Left lung (tissue), 10 donors: ENCODE data around the gene PTCD1. TPM values are rescaled to one million over a fixed set of nuclear protein-coding genes. Genes with fewer than 3 reads are reported as not detected.

ENCODE experiments used
- ATAC-seq: fragments of 200-7000 bp; cut with Tn5 transposase; one replicate; pipeline ENCODE4 v1.9.1; 2020; ENCODE audit warnings: moderate library complexity
- DNase-seq, 4 donors: peaks; one replicate each; pipeline ENCODE4 v3.0.0-alpha.2; 2013 to 2020
- H3K27ac ChIP-seq, 2 donors: fragments of 200-600 bp; sonication (generic) in 1 of 2; one replicate each; pipeline versions ENCODE4 v1.5.0 to v1.8.0; 2020 to 2021
- H3K27me3 ChIP-seq, 2 donors: fragments of 200-600 bp; sonication (generic) in 1 of 2; one replicate each; pipeline versions ENCODE4 v1.5.0 to v1.8.0; 2020 to 2021
- H3K36me3 ChIP-seq, 2 donors: fragments of 200-600 bp; sonication (generic) in 1 of 2; one replicate each; pipeline versions ENCODE4 v1.5.0 to v1.8.0; 2020 to 2021
- H3K4me1 ChIP-seq, 2 donors: fragments of 200-600 bp; one replicate each; pipeline ENCODE4 v1.8.0; 2021
- H3K4me3 ChIP-seq, 2 donors: fragments of 200-600 bp; sonication (generic) in 1 of 2; one replicate each; pipeline versions ENCODE4 v1.5.0 to v1.8.0; 2020 to 2021; ENCODE audit warnings: mild to moderate bottlenecking in 1 of 2
- H3K9me3 ChIP-seq, 2 donors: fragments of 200-600 bp; sonication (generic) in 1 of 2; one replicate each; pipeline versions ENCODE4 v1.5.0 to v1.8.0; 2020 to 2021
- CTCF ChIP-seq, 2 donors: fragments of 200-600 bp; sonication (generic) in 1 of 2; IDR thresholded peaks; one replicate each; pipeline versions ENCODE4 v1.5.0 to v1.8.0; 2021; ENCODE audit warnings: antibody characterized with exemption in 2 of 2
- intact Hi-C, 2 donors: fragments of 100-400 bp; cut with DNase I; formaldehyde crosslinking; loops; one replicate each; pipeline versions ENCODE4 v1.11.2 to v1.14.2; 2022
- polyA plus RNA-seq, 6 donors: library from polyadenylated mRNA; unstranded; fragments of 120-200 nt; gene quantifications; one replicate each; pipeline ENCODE4 v1.2.1, GENCODE V29; 2013; ENCODE audit not compliant: insufficient read length in 6 of 6
- total RNA-seq, 2 donors: library from RNA; stranded (reverse); fragmentation: NEBNext Ultra II Directional; extraction: Animal tissue kit (Norgen Biotek cat#: 25700); gene quantifications; one replicate each; pipeline ENCODE4 v1.2.1, GENCODE V29; 2021
- donor health status: DM: no; HTN: yes; CAD: no.
- donor health status: DM: no; HTN: no; CAD: no.

PTCD1 gene
- total and polyA plus RNA-seq, 8 donors: 3.5 to 8.2 (median 7.0) TPM

GRCh38 chr7:99386584-99387238 lies 51.9 kb downstream of the PTCD1 start:
- Histone ChIP-seq H3K4me1 (peaks cover 0 to 52% of the 10 kb centered on the region in 2 donors), H3K36me3 (peaks cover 0 to 79% of the 10 kb centered on the region in 2 donors), H3K27ac (no peak overlapping the region), H3K9me3 (no peaks in the 10 kb centered on the region), H3K27me3 (no peaks in the 10 kb centered on the region), H3K4me3 (no peak overlapping the region)
- intact Hi-C loops: no loop called here
- peak in 1 of 4 donors; percentile 38 for DNase-seq
- no peak for TF ChIP-seq CTCF (IDR thresholded peaks at IDR 0.05)
- ATAC-seq: peak; percentile 35

DNA sequence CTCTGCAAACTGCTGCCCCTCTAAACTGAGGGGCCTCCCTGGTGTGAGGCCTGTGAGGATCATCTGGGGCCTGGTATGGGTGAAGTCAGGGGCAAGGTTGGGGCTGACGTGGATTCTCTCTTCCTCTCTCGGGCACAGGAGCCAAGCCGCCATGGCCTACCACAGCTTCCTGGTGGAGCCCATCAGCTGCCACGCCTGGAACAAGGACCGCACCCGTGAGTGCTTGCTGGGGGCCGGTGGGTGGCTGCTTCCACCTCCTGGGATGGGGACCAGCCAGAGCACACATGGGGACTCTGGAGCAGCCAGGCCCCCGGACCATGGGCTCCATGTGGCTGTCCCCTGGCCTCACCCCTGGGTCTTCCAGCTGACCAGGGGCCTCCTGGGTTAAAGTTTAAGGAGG lies 53.0 kb downstream of the PTCD1 start:
- Histone ChIP-seq H3K27me3 (no peaks in the 10 kb centered on the region), H3K9me3 (no peaks in the 10 kb centered on the region), H3K4me3 (no peak overlapping the region), H3K4me1 (peaks cover 8 to 53% of the 10 kb centered on the region in 2 donors), H3K27ac (peak overlapping the region in 1 of 2 donors; percentile 53), H3K36me3 (peaks cover 0 to 79% of the 10 kb centered on the region in 2 donors)
- intact Hi-C loops: no loop called here
- peak in 1 of 4 donors; percentile 76 for DNase-seq
- TF ChIP-seq CTCF (IDR thresholded peaks at IDR 0.05): no peak
- no peak for ATAC-seq

DNA sequence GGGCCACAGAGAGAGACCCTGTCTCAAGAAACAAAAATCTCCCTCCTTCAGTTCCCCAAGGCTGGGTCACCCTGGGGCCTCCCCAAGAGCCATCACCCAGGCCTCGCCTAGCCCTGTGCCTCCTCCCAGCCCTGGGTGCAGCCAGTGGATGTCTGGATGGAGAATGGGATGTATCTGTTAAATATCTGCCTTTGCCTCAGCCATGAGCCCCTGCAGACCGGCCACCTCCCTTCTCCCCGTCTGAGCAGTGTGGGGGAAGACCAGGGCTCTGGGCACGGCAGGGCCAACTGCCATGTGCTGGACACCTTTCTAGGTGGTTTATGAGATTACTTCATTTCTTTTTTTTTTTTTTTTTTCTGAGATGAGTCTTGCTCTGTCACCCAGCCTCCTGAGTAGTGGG lies 54.1 kb downstream of the PTCD1 start:
- ATAC-seq: no peak
- Histone ChIP-seq H3K27me3 (no peaks in the 10 kb centered on the region), H3K4me1 (peaks cover 18 to 63% of the 10 kb centered on the region in 2 donors), H3K9me3 (no peaks in the 10 kb centered on the region), H3K4me3 (no peak overlapping the region), H3K27ac (no peak overlapping the region), H3K36me3 (peaks cover 0 to 69% of the 10 kb centered on the region in 2 donors)
- DNase-seq: no peak
- intact Hi-C loops: no loop called here
- TF ChIP-seq CTCF (IDR thresholded peaks at IDR 0.05): no peak

DNA sequence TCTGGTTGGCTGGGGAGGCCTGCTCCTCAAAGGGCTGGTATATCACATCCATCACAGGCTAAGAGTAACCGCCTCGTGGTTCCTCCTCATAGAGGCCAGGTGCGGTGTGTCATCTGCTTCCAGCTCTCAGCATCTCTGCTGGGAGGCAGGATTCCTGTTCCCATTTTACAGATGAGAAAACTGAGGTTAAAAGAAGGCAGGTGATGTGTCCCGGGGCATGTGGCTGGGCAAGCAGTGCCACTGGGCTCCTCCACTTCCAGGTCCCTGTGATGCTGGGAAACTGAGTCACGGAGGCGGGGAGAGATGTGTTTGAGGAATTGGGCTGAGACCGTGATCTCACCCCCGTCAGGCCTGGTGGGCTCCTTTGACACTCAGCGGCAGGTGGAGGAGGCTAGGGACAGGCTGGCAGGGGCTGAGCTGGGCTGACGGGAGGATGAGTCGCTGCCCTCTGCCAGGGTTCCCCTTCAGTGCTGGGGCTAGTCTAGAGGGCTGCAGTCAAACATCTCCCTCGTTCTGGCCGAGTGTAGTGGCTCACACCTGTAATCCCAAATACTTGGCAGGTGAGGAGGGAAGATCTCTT lies 54.7 kb downstream of the PTCD1 start:
- ATAC-seq: no peak
- no peak for DNase-seq
- intact Hi-C loops: no loop called here
- no peak for TF ChIP-seq CTCF (IDR thresholded peaks at IDR 0.05)
- Histone ChIP-seq H3K4me1 (peaks cover 24 to 69% of the 10 kb centered on the region in 2 donors), H3K36me3 (peaks cover 0 to 63% of the 10 kb centered on the region in 2 donors), H3K27ac (no peak overlapping the region), H3K27me3 (no peaks in the 10 kb centered on the region), H3K4me3 (no peak overlapping the region), H3K9me3 (no peaks in the 10 kb centered on the region)

- no peak overlapping the region for H3K4me3 ChIP-seq
- peaks cover 0 to 59% of the 10 kb centered on the region in 2 donors for H3K36me3 ChIP-seq
- H3K27me3 ChIP-seq: no peaks in the 10 kb centered on the region
- no peak for DNase-seq
- H3K4me1 ChIP-seq: peaks cover 29 to 76% of the 10 kb centered on the region in 2 donors
- TF ChIP-seq CTCF (IDR thresholded peaks at IDR 0.05): no peak
- H3K9me3 ChIP-seq: no peaks in the 10 kb centered on the region
- intact Hi-C loops: no loop called here
- H3K27ac ChIP-seq: no peak overlapping the region
- ATAC-seq: no peak
These were observed 55.4 kb downstream of the PTCD1 start for GRCh38 chr7:99383203-99383602.
